Glutamatergic neuron (in vitro differentiated cells): Measurements from ENCODE around the gene NFKBIL1. TPM values are rescaled to one million over a fixed set of nuclear protein-coding genes. Genes with fewer than 3 reads are reported as not detected.
"Not testable (repeated sequence)": the region's sequence is repeated elsewhere in the genome, so short reads cannot be mapped to it uniquely, and the experiment has no call there.

Experiments used
- DNase-seq: peaks from one replicate; pipeline ENCODE4 v3.0.0; 2022
- H3K27ac Mint-ChIP-seq: one replicate; pipeline ENCODE4 v1.8.0; 2020; ENCODE audit warnings: mild to moderate bottlenecking, mixed read lengths, inconsistent platforms; ENCODE audit not compliant: unreplicated experiment
- H3K27me3 Mint-ChIP-seq: one replicate; pipeline ENCODE4 v1.8.0; 2020; ENCODE audit warnings: mild to moderate bottlenecking, moderate library complexity, mixed read lengths, inconsistent platforms; ENCODE audit not compliant: unreplicated experiment
- H3K36me3 Mint-ChIP-seq: one replicate; pipeline ENCODE4 v1.8.0; 2020; ENCODE audit warnings: mild to moderate bottlenecking, mixed read lengths, inconsistent platforms; ENCODE audit not compliant: unreplicated experiment
- H3K4me1 Mint-ChIP-seq: one replicate; pipeline ENCODE4 v1.8.0; 2020; ENCODE audit warnings: mild to moderate bottlenecking, low read depth, mixed read lengths, inconsistent platforms; ENCODE audit not compliant: unreplicated experiment
- H3K4me3 Mint-ChIP-seq: one replicate; pipeline ENCODE4 v1.8.0; 2020; ENCODE audit warnings: mild to moderate bottlenecking, mixed read lengths, inconsistent platforms; ENCODE audit not compliant: unreplicated experiment
- H3K9me3 Mint-ChIP-seq: one replicate; pipeline ENCODE4 v1.8.0; 2020; ENCODE audit warnings: mild to moderate bottlenecking, moderate library complexity, mixed read lengths, inconsistent platforms; ENCODE audit not compliant: unreplicated experiment
- CTCF ChIP-seq: fragments of 200-600 bp; sonication (generic); IDR thresholded peaks from one replicate; pipeline ENCODE4 v1.5.0; 2021; ENCODE audit not compliant: partially characterized antibody, unreplicated experiment
- total RNA-seq: library from RNA; stranded (reverse); fragmentation: NEBNext Ultra II Directional; extraction: Animal tissue kit (Norgen Biotek cat#: 25700); gene quantifications from one replicate; pipeline ENCODE4 v1.2.1, GENCODE V29; 2021; ENCODE audit not compliant: unreplicated experiment

The NFKBIL1 gene
- total RNA-seq, 1 donor from 2014 or later, result 29.8 TPM

GRCh38 chr6:31586599-31587281, 39.3 kb downstream of the NFKBIL1 start:
- Mint-ChIP-seq H3K27ac (no peak overlapping the region), H3K27me3 (peaks cover 3% of the 10 kb centered on the region), H3K4me3 (no peak overlapping the region), H3K9me3 (peaks cover 2% of the 10 kb centered on the region), H3K4me1 (peaks cover 9% of the 10 kb centered on the region), H3K36me3 (no peaks in the 10 kb centered on the region)
- no peak for DNase-seq
- no peak for TF ChIP-seq CTCF

DNA sequence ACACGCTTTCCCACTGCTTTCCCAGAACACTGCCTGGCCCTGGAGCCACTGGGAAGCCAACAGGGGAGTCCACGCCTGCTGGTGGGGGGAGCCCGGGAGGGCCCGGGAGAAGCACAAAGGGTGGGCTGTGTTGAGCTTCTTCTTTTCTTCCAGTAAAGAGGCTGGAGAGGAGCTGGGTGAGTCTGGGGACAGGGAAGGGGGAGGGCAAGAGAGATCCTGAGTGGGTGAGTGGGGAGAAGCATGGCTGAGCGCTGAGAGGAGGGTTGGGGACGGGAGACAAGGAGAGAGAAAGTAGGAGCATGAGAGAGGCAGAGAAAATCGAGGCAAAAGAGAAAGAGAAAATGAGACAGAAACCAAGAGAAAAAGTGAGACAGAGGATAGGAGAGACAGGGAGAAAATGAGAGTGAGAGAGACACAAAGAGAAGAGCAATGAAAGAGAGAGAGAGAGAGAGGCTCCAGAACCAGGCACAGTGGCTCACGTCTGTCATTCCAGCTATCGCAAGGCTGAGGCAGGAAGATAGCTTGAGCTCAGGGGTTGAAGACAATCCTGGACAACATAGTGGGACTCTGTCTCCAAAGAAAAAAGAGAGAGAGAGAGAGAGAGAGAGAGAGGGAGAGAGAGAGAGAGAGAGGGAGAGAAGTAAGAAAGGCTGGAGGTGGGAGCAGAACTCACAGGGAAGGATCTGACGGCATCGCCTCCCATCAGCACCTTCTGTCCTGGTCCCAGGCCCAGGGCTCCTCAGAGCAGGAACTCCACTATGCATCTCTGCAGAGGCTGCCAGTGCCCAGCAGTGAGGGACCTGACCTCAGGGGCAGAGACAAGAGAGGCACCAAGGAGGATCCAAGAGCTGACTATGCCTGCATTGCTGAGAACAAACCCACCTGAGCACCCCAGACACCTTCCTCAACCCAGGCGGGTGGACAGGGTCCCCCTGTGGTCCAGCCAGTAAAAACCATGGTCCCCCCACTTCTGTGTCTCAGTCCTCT, 40.7 kb downstream of the NFKBIL1 start:
- H3K9me3 Mint-ChIP-seq, result peaks cover 3% of the 10 kb centered on the region
- H3K36me3 Mint-ChIP-seq, result no peaks in the 10 kb centered on the region
- H3K4me1 Mint-ChIP-seq, result peaks cover 9% of the 10 kb centered on the region
- no peak overlapping the region for H3K27ac Mint-ChIP-seq
- no peak for TF ChIP-seq CTCF
- H3K4me3 Mint-ChIP-seq, result peak overlapping the region; percentile 22
- no peak for DNase-seq
- peaks cover 3% of the 10 kb centered on the region for H3K27me3 Mint-ChIP-seq

- peak; percentile 45 for DNase-seq
- Mint-ChIP-seq H3K4me1 (peaks cover 9% of the 10 kb centered on the region), H3K27ac (peak overlapping the region; percentile 69), H3K4me3 (peak overlapping the region; percentile 58), H3K27me3 (peaks cover 3% of the 10 kb centered on the region), H3K9me3 (peaks cover 4% of the 10 kb centered on the region), H3K36me3 (no peaks in the 10 kb centered on the region)
- no peak for TF ChIP-seq CTCF
Measured at GRCh38 chr6:31588871-31589650, 41.7 kb downstream of the NFKBIL1 start.

GRCh38 chr6:31590691-31591090, 43.3 kb downstream of the NFKBIL1 start:
- H3K27ac Mint-ChIP-seq, result peak overlapping the region; percentile 52
- not testable (repeated sequence) for H3K4me3 Mint-ChIP-seq, H3K4me1 Mint-ChIP-seq, H3K36me3 Mint-ChIP-seq, H3K9me3 Mint-ChIP-seq, DNase-seq, H3K27me3 Mint-ChIP-seq

DNA sequence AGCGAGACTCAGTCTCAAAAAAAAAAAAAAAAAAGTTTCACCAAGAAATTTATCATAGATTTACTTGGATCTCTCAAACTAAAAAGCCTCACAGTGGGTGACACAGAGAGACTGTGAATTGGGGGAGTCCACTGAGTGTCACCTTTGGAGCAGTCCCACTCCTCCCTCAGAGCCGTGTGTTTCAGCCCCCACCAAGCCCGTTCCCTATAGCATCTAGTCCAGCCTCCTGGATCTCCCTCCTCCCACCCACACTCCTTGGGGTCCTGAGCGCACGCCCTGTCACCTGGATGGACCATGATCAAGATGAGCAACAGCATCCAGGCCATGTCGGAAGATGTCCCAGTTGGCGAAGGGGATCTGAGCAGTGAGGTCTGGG, 45.0 kb downstream of the NFKBIL1 start:
- H3K9me3 Mint-ChIP-seq, result peaks cover 2% of the 10 kb centered on the region
- no peak overlapping the region for H3K4me3 Mint-ChIP-seq
- DNase-seq, result no peak
- H3K27me3 Mint-ChIP-seq, result no peaks in the 10 kb centered on the region
- no peaks in the 10 kb centered on the region for H3K36me3 Mint-ChIP-seq
- H3K27ac Mint-ChIP-seq, result no peak overlapping the region
- TF ChIP-seq CTCF, result no peak
- peaks cover 9% of the 10 kb centered on the region for H3K4me1 Mint-ChIP-seq
